CD4-positive, alpha-beta memory T cell (primary cell): Measurements from ENCODE around the gene MED16. TPM values are rescaled to one million over a fixed set of nuclear protein-coding genes. Genes with fewer than 3 reads are reported as not detected.
A peak's percentile ranks its signal among the peaks of the same experiment; 100 is the strongest.

Experiments
- CTCF ChIA-PET: fragments of 350-600 bp; sonication (Branson Sonifier 250); formaldehyde crosslinking; loops from one replicate; lab custom pipeline; 2021; ENCODE audit warnings: inconsistent platforms; ENCODE audit not compliant: partially characterized antibody; lab: Charles Lee
- POLR2A ChIA-PET: fragments of 350-600 bp; sonication (Branson Sonifier 250); formaldehyde crosslinking; loops from one replicate; lab custom pipeline; 2021; ENCODE audit not compliant: partially characterized antibody; lab: Charles Lee
- DNase-seq, 5 donors: peaks; one replicate each; pipeline versions ENCODE4 v3.0.0 to v3.0.0-alpha.2; 2020 to 2022; ENCODE audit warnings: mixed read lengths in 1 of 5
- H3K27ac ChIP-seq: one replicate; pipeline ENCODE4 v1.7.0; 2013; ENCODE audit warnings: low read depth, low read length
- H3K27me3 ChIP-seq: 2 replicates; pipeline ENCODE4 v1.7.0; 2013; ENCODE audit warnings: mild to moderate bottlenecking, low read length, moderate library complexity; ENCODE audit not compliant: insufficient read depth
- H3K36me3 ChIP-seq: 2 replicates; pipeline ENCODE4 v1.7.0; 2013; ENCODE audit warnings: mild to moderate bottlenecking, low read length, moderate library complexity; ENCODE audit not compliant: insufficient read depth
- H3K4me1 ChIP-seq: 2 replicates; pipeline ENCODE4 v1.7.0; 2013; ENCODE audit warnings: mild to moderate bottlenecking, low read length, moderate library complexity; ENCODE audit not compliant: insufficient read depth
- H3K4me3 ChIP-seq, 2 donors: one replicate each; pipeline ENCODE4 v1.7.0; 2013; ENCODE audit warnings: low read length in 2 of 2, mild to moderate bottlenecking in 1 of 2
- H3K9me3 ChIP-seq, 2 donors: one replicate each; pipeline ENCODE4 v1.7.0; 2013; ENCODE audit warnings: low read length in 2 of 2, control low read depth in 1 of 2; ENCODE audit not compliant: control insufficient read depth in 1 of 2
- H3K27ac Mint-ChIP-seq, 7 donors: one replicate each; pipeline ENCODE4 v1.8.0; 2020 to 2021; ENCODE audit warnings: mixed read lengths in 7 of 7, mild to moderate bottlenecking in 6 of 7, inconsistent platforms in 3 of 7, moderate library complexity in 3 of 7
- H3K27me3 Mint-ChIP-seq, 2 donors: one replicate each; pipeline ENCODE4 v1.8.0; 2020 to 2021; ENCODE audit warnings: mixed read lengths in 2 of 2
- H3K36me3 Mint-ChIP-seq, 2 donors: one replicate each; pipeline ENCODE4 v1.8.0; 2020 to 2021; ENCODE audit warnings: mixed read lengths in 2 of 2, inconsistent platforms in 1 of 2, mild to moderate bottlenecking in 1 of 2
- H3K4me1 Mint-ChIP-seq, 4 donors: one replicate each; pipeline ENCODE4 v1.8.0; 2020 to 2021; ENCODE audit warnings: mixed read lengths in 4 of 4, mild to moderate bottlenecking in 1 of 4
- H3K4me3 Mint-ChIP-seq, 8 donors: one replicate each; pipeline ENCODE4 v1.8.0; 2020 to 2021; ENCODE audit warnings: mixed read lengths in 8 of 8, mild to moderate bottlenecking in 7 of 8, moderate library complexity in 6 of 8, inconsistent platforms in 3 of 8
- H3K9me3 Mint-ChIP-seq, 8 donors: one replicate each; pipeline ENCODE4 v1.8.0; 2020 to 2021; ENCODE audit warnings: mixed read lengths in 8 of 8, mild to moderate bottlenecking in 5 of 8, inconsistent platforms in 3 of 8, moderate library complexity in 1 of 8
- intact Hi-C: fragments of 100-400 bp; cut with micrococcal nuclease; formaldehyde crosslinking; loops from one replicate; pipeline ENCODE4 v1.15.1; 2023
- polyA plus RNA-seq, 2 donors: library from polyadenylated mRNA; unstranded; fragments of 300-500 nt; fragmentation: Illumina TruSeq; gene quantifications; one replicate each; pipeline ENCODE4 v1.2.3, GENCODE V29; 2021
- total RNA-seq, 2 experiments: library from RNA; stranded (reverse); gene quantifications; one replicate each; pipeline ENCODE4 v1.2.3, GENCODE V29; 2021

Gene MED16
- total and polyA plus RNA-seq, 4 experiments from 2014 or later, result 48.6 to 125 (median 70.0) TPM

DNA sequence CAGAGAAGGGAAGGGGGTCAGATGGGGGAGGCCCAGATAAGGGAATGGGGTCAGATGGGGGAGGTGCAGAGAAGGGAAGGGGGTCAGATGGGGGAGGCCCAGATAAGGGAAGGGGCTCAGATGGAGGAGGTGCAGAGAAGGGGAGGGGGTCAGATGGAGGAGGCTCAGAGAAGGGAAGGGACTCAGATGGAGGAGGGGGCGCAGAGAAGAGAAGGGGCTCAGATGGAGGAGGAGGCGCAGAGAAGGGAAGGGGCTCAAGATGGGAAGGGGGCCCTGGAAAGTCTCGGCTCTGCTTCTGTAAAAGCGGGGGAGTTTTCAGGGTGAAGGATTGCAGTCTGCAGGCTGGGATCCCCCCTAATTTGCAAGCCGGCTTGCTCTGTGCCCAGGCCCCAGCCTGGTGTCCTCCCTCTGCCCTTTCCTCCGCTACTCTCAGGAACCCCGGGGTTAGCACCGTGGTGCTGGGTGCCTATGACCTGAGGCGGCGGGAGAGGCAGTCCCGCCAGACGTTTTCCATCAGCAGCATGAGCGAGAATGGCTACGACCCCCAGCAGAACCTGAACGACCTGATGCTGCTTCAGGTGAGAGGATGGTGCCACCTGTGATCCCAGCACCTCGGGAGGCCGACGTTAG lies 63.7 kb downstream of the MED16 start:
- ChIA-PET CTCF (no interaction called here), POLR2A (no interaction called here)
- H3K36me3 ChIP-seq, result no peaks in the 10 kb centered on the region
- H3K4me3 Mint-ChIP-seq, result no peak overlapping the region
- H3K27me3 ChIP-seq, result no peaks in the 10 kb centered on the region
- no peak for DNase-seq
- H3K4me1 ChIP-seq, result no peaks in the 10 kb centered on the region
- no peaks in the 10 kb centered on the region for H3K4me1 Mint-ChIP-seq
- H3K4me3 ChIP-seq, result no peak overlapping the region
- H3K27ac ChIP-seq, result no peak overlapping the region
- intact Hi-C loops, result no loop called here
- no peaks in the 10 kb centered on the region for H3K9me3 ChIP-seq
- H3K36me3 Mint-ChIP-seq, result no peaks in the 10 kb centered on the region
- H3K27me3 Mint-ChIP-seq, result no peaks in the 10 kb centered on the region
- no peak overlapping the region for H3K27ac Mint-ChIP-seq
- no peaks in the 10 kb centered on the region for H3K9me3 Mint-ChIP-seq

GRCh38 chr19:827710-828321 lies 65.2 kb downstream of the MED16 start, which contains the start of gene AZU1:
Gene AZU1, plus strand, starts transcription at chr19:827837. Its CDS starts 10 bp downstream, at chr19:827847.
- Histone ChIP-seq H3K27ac (no peak within 1 kb of the TSS), H3K9me3 (no peaks in the 10 kb centered on the region), H3K4me3 (no peak within 1 kb of the TSS), H3K4me1 (no peaks in the 10 kb centered on the region), H3K36me3 (no peaks in the 10 kb centered on the region), H3K27me3 (no peaks in the 10 kb centered on the region)
- Mint-ChIP-seq H3K36me3 (no peaks in the 10 kb centered on the region), H3K27ac (no peak within 1 kb of the TSS), H3K4me1 (no peaks in the 10 kb centered on the region), H3K9me3 (no peaks in the 10 kb centered on the region), H3K27me3 (peaks cover 4 to 5% of the 10 kb centered on the region in 2 donors), H3K4me3 (no peak within 1 kb of the TSS)
- DNase-seq, result no peak
- ChIA-PET POLR2A (no interaction called here), CTCF (no interaction called here)
- intact Hi-C loops, result no loop called here

DNA sequence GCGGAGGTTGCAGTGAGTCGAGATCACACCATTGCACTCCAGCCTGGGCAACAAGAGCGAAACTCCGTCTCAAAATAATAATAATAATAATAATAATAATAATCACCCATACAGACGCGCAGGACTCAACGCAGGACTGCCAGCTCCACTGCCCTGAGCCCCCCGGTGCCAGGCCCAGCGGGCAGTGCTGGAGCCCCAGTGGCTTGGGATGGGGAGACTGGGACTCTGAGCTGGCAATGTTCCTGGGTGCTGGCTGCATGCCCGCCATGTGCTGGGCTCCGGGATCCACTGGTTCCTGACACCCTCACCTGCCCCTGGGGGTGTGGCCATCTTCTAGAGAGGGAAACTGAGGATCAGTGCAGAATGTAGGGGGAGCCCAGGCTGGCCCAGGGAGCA lies 65.7 kb downstream of the MED16 start:
- ChIA-PET POLR2A (no interaction called here), CTCF (no interaction called here)
- no peaks in the 10 kb centered on the region for H3K4me1 Mint-ChIP-seq
- H3K27me3 Mint-ChIP-seq, result peaks cover 4 to 7% of the 10 kb centered on the region in 2 donors
- Histone ChIP-seq H3K36me3 (no peaks in the 10 kb centered on the region), H3K4me3 (no peak overlapping the region), H3K27ac (no peak overlapping the region), H3K27me3 (no peaks in the 10 kb centered on the region), H3K9me3 (no peaks in the 10 kb centered on the region), H3K4me1 (no peaks in the 10 kb centered on the region)
- no peaks in the 10 kb centered on the region for H3K36me3 Mint-ChIP-seq
- intact Hi-C loops, result no loop called here
- no peak overlapping the region for H3K4me3 Mint-ChIP-seq
- DNase-seq, result no peak
- H3K9me3 Mint-ChIP-seq, result no peaks in the 10 kb centered on the region
- H3K27ac Mint-ChIP-seq, result no peak overlapping the region

DNA sequence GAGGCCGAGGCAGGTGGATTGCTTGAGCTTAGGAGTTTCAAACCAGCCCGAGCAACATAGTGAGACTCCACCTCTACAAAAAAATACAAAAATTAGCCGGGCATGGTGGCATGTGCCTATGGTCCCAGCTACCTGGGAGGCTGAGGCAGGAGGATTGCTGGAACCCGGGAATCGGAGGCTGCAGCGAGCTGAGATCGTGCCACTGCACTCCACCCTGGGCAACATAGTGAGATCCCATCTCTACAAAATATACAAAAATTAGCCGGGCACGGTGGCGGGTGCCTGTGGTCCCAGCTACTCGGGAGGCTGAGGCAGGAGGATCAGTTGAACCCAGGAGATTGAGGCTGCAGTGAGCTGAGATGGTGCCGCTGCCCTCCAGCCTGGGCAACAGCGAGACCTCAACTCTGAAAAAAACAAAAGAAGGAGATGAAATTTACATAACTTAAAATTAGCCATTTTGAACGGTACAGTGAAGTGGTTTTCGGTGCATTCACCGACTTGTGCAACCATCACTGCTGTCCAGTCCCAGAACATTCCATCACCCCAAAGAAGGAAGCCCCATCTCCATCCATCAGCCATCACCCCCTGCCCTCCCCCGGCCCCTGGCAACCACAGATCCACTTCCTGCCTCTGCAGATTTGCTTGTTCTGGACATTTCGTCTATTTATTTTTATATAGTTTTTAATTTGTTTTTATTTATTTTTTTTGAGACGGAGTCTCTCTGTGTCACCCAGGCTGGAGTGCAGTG lies 66.9 kb downstream of the MED16 start:
- no peaks in the 10 kb centered on the region for H3K27me3 ChIP-seq
- H3K9me3 ChIP-seq, result no peaks in the 10 kb centered on the region
- H3K4me3 ChIP-seq, result no peak overlapping the region
- Mint-ChIP-seq H3K27ac (no peak overlapping the region), H3K27me3 (peaks cover 4 to 7% of the 10 kb centered on the region in 2 donors), H3K36me3 (no peaks in the 10 kb centered on the region), H3K4me1 (no peaks in the 10 kb centered on the region), H3K4me3 (no peak overlapping the region), H3K9me3 (no peaks in the 10 kb centered on the region)
- no peaks in the 10 kb centered on the region for H3K4me1 ChIP-seq
- no peak overlapping the region for H3K27ac ChIP-seq
- intact Hi-C loops, result no loop called here
- ChIA-PET POLR2A (interaction anchor here (0.6 kb wide), 1 partner anchor 85 kb away, joined by 3 read pairs; no protein-coding TSS in a partner anchor), CTCF (no interaction called here)
- DNase-seq, result no peak
- H3K36me3 ChIP-seq, result no peaks in the 10 kb centered on the region

DNA sequence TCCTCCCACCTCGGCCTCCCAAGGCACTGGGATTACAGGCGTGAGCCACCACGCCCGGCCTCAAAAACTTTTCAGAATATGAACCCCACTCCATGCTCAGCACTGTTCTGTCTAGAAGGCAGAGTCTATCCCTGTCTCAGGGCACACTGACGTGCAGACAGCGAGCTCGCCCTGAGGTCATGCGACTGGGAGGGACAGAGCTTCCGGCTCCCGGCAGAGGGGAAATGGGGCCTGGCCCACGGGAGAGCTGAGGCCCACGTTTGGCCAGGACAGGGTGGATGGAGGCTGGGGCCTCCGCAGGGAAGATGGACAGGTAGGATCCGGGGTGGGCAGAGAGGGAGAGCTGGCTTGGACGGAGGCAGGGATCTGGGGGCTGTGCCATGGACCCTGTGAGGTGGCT lies 68.1 kb downstream of the MED16 start:
- Histone ChIP-seq H3K9me3 (no peaks in the 10 kb centered on the region), H3K4me1 (no peaks in the 10 kb centered on the region), H3K27ac (no peak overlapping the region), H3K4me3 (no peak overlapping the region), H3K36me3 (no peaks in the 10 kb centered on the region), H3K27me3 (no peaks in the 10 kb centered on the region)
- H3K9me3 Mint-ChIP-seq, result no peaks in the 10 kb centered on the region
- ChIA-PET CTCF (no interaction called here), POLR2A (no interaction called here)
- H3K4me1 Mint-ChIP-seq, result no peaks in the 10 kb centered on the region
- H3K4me3 Mint-ChIP-seq, result no peak overlapping the region
- H3K27ac Mint-ChIP-seq, result no peak overlapping the region
- H3K27me3 Mint-ChIP-seq, result peaks cover 4 to 7% of the 10 kb centered on the region in 2 donors
- intact Hi-C loops, result no loop called here
- no peaks in the 10 kb centered on the region for H3K36me3 Mint-ChIP-seq
- DNase-seq, result no peak

DNA sequence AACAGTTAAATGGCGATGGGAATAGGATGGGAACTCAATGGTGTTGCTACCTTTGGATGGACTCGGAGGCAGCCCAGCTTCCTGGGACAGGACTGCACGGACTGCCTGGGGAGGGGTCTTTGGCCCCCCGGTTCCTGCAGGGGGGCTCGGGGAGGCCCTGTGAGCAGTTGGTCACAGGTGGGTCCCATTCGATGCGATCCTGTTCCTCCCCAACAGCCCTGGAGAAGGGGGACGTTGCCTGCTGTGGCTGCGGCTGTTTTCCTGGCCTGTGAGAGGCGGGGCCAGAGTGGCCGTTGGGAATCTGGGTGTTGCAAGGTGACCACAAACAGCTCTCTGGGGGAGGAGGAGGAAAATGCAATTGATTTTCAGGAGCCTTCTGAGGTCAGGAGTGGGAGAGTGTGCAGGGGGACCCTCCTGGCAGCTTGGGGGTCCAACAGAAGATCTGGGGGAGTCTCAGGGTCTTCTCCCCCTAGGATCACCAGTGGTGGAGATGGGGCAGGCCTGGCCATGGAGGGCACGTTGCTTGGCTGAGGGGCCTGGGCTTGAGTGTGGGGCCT lies 69.3 kb downstream of the MED16 start:
- Histone ChIP-seq H3K9me3 (no peaks in the 10 kb centered on the region), H3K4me3 (no peak overlapping the region), H3K4me1 (no peaks in the 10 kb centered on the region), H3K27me3 (no peaks in the 10 kb centered on the region), H3K36me3 (no peaks in the 10 kb centered on the region), H3K27ac (no peak overlapping the region)
- Mint-ChIP-seq H3K9me3 (no peaks in the 10 kb centered on the region), H3K27me3 (peaks cover 4 to 7% of the 10 kb centered on the region in 2 donors), H3K4me1 (no peaks in the 10 kb centered on the region), H3K36me3 (no peaks in the 10 kb centered on the region), H3K27ac (peak overlapping the region in 2 of 7 donors; percentile 12 to 57), H3K4me3 (no peak overlapping the region)
- POLR2A ChIA-PET, result no interaction called here
- intact Hi-C loops, result no loop called here
- no peak for DNase-seq
- CTCF ChIA-PET, result no interaction called here

DNA sequence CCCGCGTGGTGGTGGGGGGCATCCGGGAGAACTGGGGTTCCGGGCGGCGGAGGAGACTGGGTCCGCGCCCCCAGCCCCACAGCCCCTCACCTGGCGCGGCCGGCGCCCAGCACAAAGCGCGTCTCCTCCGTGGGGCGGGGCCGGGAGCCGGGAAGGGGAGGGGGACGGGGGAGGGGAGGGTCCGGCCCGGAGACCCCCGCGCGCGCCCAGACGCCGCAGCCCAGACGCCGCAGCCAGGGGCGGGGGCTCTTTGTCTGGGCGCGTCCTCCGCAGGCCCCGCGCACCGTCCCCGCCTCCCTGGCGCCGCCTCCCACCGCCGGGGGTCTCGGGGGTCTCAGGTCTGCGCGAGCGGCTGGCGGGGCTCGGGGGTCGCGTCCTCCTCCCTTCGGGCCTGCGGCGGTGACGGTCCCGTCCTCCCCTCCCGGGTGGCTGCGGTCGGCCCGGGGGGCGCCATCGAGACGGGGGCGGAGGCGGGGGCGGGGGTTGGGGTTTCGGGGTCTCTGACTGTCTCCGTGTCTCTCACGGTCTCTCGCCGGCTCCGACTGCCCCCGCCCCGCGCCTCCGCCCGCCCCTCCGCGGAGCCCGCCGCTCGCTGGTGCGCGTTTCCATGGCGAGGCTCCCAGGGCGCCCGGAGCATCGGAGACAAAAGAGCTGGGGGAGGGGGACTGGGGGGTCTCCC lies 71.0 kb downstream of the MED16 start, which contains the start of gene PLPPR3:
TSS of gene PLPPR3 (minus strand) at position 131 of the 679 bp plus-strand sequence. CDS start 396 bp downstream, outside the sequence.
- no peak for DNase-seq
- H3K27ac Mint-ChIP-seq, result peak within 1 kb of the TSS in 1 of 7 donors; percentile 57

More for the DNA sequence above, 71.0 kb downstream of the MED16 start, which contains the start of gene PLPPR3:
- H3K9me3 ChIP-seq, result no peaks in the 10 kb centered on the region
- H3K36me3 Mint-ChIP-seq, result no peaks in the 10 kb centered on the region
- ChIA-PET POLR2A (no interaction called here), CTCF (no interaction called here)
- H3K27me3 Mint-ChIP-seq, result peaks cover 4 to 7% of the 10 kb centered on the region in 2 donors
- peak within 1 kb of the TSS in 1 of 8 donors; percentile 6 for H3K4me3 Mint-ChIP-seq
- no peaks in the 10 kb centered on the region for H3K4me1 Mint-ChIP-seq
- intact Hi-C loops, result no loop called here
- H3K36me3 ChIP-seq, result no peaks in the 10 kb centered on the region
- H3K9me3 Mint-ChIP-seq, result peaks cover 0 to 4% (median 0%) of the 10 kb centered on the region in 8 donors
- no peak within 1 kb of the TSS for H3K4me3 ChIP-seq
- no peaks in the 10 kb centered on the region for H3K27me3 ChIP-seq
- no peaks in the 10 kb centered on the region for H3K4me1 ChIP-seq
- no peak within 1 kb of the TSS for H3K27ac ChIP-seq
